Cardiac fibroblast (primary cell): ENCODE data around the gene HS3ST3A1.
A peak's percentile ranks its signal among the peaks of the same experiment; 100 is the strongest.

Experiments used
- DNase-seq, 2 donors: peaks; one replicate each; pipeline versions ENCODE4 v3.0.0 to v3.0.0-alpha.2; 2010; ENCODE audit warnings: low read depth in 2 of 2
- H3K4me3 ChIP-seq, 2 donors: replicated peaks in 1 of 2; 1 replicate in 1 of 2; 2 replicates in 1 of 2; pipeline ENCODE4 v1.5.1; 2011; ENCODE audit warnings: low read depth in 2 of 2, low read length in 2 of 2, mild to moderate bottlenecking in 2 of 2, moderate library complexity in 1 of 2
- TF ChIP-seq, protein P1 (sequence below): IDR thresholded peaks from one replicate; pipeline ENCODE4 v1.5.1; 2011; ENCODE audit warnings: low read depth, mild to moderate bottlenecking, low read length, inconsistent platforms

HS3ST3A1 gene

DNA sequence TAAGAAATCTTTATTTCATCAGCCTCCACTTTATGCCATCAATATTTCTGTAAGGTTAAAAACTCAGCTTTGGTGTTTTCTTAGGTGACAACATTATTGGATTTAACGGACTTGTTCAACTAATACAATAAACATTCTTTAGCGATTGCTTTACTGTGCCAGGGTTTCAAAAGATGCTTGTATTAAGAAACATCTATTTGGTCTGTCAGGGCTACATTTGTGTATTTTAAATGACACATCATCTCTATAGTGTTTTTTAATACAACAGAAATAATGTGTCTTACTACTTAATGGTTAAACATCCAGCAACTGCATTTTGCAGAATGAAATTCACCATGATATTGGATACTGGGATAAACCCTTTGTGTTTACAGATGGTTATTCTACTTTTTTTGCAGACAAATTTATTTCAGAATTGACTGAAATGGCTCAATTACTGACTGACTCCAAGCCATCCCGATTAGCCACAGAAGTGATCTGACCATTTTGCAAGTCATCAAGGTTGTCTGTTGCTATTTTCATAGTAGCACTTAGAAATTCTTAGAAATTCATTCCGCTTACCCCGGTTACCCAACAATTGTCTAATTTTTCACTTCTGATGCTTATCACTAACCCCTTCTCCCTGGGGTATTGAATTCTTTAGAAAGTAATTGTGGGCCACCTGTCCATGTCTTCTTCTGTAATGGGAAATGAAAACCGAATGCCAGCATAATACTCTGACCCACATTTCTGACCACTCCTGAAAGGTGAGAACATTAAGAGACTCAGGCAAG, 63.7 kb downstream of the HS3ST3A1 start:
- TF ChIP-seq, protein P1, sequence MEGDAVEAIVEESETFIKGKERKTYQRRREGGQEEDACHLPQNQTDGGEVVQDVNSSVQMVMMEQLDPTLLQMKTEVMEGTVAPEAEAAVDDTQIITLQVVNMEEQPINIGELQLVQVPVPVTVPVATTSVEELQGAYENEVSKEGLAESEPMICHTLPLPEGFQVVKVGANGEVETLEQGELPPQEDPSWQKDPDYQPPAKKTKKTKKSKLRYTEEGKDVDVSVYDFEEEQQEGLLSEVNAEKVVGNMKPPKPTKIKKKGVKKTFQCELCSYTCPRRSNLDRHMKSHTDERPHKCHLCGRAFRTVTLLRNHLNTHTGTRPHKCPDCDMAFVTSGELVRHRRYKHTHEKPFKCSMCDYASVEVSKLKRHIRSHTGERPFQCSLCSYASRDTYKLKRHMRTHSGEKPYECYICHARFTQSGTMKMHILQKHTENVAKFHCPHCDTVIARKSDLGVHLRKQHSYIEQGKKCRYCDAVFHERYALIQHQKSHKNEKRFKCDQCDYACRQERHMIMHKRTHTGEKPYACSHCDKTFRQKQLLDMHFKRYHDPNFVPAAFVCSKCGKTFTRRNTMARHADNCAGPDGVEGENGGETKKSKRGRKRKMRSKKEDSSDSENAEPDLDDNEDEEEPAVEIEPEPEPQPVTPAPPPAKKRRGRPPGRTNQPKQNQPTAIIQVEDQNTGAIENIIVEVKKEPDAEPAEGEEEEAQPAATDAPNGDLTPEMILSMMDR = no peak
- peak in 1 of 2 donors; percentile 57 for DNase-seq
- no peak overlapping the region for H3K4me3 ChIP-seq

DNA sequence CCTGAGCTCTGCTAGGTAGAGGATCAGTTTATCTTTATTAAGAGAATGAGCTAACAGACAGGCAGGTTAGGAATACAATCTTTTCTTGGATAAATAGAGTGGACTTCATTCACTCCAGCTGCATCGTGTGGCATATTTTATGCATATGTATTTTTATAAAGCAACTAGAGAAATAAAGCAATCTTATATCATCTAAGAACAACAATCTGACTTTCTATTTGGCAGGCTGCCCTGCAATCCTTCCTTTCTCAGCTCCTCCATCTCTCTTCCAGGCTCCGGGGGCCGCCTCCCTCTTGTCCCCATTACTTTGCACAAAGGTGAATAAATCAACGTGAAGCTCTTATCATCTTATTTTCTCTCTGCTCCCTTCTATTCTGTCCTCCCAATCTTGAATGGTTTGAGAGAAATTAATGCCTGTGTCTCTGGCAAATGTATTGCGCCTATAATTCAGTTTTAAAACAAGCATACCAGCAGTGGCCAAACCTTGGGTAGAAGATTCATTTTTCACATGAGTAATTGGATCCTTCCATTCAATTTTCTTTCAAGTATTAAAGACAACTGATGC, 64.5 kb downstream of the HS3ST3A1 start:
- DNase-seq = peak in 1 of 2 donors; percentile 33
- H3K4me3 ChIP-seq = no peak overlapping the region
- TF ChIP-seq, protein P1 = no peak

DNA sequence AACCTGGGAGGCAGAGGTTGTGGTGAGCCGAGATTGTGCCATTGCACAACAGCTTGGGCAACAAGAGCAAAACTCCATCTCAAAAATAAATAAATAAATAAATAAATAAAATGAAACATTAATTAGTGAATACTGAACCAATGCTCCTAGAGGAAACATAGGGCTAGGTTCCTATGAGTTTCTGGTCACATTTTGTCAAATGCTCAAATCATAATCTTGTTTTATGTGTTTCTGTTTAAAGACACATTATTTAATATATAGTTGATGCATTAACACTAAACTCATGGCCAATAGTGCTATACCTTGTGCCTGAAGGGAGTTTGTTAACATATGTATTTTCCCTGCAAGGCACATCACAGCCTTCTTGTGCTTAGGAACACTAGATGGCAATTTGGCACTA, 66.8 kb downstream of the HS3ST3A1 start:
- no peak for DNase-seq
- TF ChIP-seq, protein P1 = no peak
- no peak overlapping the region for H3K4me3 ChIP-seq

DNA sequence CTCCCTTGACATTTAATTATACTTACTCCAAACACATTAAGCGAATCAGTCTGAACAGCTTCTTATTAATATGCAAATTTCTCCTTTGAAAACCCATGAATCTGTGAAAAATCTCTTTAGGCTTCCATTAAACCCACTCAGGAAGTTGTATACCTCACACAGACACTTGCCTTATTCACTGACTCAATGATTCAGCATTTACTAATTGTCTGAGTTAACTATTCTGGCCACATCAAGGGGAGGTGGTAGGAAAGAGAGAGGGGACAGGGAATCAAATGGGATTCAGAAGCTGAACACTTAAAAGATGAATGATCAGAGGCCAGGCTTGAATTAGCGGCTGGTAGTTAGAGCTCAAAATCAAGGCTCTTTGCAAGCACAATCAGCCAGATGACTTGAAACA, 70.0 kb downstream of the HS3ST3A1 start:
- DNase-seq = no peak
- H3K4me3 ChIP-seq = no peak overlapping the region
- TF ChIP-seq, protein P1 = no peak

DNA sequence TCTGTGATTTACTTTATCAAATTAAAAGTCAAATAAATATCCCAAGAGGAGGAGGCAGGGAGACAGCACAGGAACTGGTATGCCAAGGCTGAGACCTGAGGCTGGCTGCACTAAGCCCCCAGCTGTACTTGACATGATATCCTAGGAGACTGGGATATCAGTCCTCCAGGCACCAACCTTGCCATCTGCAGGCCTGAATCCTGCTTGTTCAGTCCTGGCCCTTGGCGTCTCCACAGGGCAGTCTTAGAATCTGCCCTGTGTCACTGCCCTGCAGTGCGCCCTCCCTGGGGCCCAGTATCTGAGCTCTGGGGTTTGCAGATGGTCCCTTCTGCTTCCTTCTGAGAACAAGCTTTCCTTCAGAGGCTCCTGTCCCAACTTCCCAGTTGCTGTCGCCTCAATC, 75.9 kb downstream of the HS3ST3A1 start:
- no peak overlapping the region for H3K4me3 ChIP-seq
- TF ChIP-seq, protein P1 = no peak
- no peak for DNase-seq

DNA sequence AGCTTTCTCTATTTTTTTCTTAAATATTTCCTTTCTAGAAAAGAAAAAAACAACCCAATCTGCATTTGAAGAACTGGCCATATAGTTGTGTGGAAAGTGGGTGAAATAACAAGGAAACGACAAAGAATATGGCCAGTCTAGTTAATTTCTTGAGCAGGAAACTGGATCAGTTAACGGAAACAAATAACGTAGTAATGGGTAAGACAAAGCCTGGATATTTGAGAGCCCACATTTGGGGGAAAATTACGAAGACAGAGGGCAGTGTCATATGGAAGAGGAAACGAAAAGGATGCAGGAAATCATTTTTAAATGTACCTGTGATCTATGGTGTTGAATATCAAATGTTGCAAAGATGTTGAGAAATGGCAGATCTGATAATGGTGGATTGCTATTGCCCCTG, 78.6 kb downstream of the HS3ST3A1 start:
- no peak for DNase-seq
- H3K4me3 ChIP-seq = no peak overlapping the region
- TF ChIP-seq, protein P1 = no peak
